Dendritic cell treated with granulocyte-macrophage colony-stimulating factor and Interleukin-4, amounts not matched to agents 40 ng/mL and 50 ng/mL, for 4 days (primary cell): ENCODE data around the gene SPATA32.

Experiments used
- H3K27ac Mint-ChIP-seq: one replicate; pipeline ENCODE4 v1.8.0; 2022; ENCODE audit warnings: mild to moderate bottlenecking, mixed read lengths
- H3K27me3 Mint-ChIP-seq: one replicate; pipeline ENCODE4 v1.8.0; 2022; ENCODE audit warnings: mild to moderate bottlenecking, mixed read lengths
- H3K36me3 Mint-ChIP-seq: one replicate; pipeline ENCODE4 v1.8.0; 2022; ENCODE audit warnings: low read depth, mixed read lengths
- H3K4me1 Mint-ChIP-seq: one replicate; pipeline ENCODE4 v1.8.0; 2022; ENCODE audit warnings: low read depth, mixed read lengths
- H3K4me3 Mint-ChIP-seq: one replicate; pipeline ENCODE4 v1.8.0; 2022; ENCODE audit warnings: mild to moderate bottlenecking, moderate library complexity, mixed read lengths
- H3K9me3 Mint-ChIP-seq: one replicate; pipeline ENCODE4 v1.8.0; 2022; ENCODE audit warnings: mixed read lengths
- intact Hi-C: fragments of 100-400 bp; cut with micrococcal nuclease; formaldehyde crosslinking; loops from one replicate; pipeline ENCODE4 v1.15.0; 2022

The SPATA32 gene

DNA sequence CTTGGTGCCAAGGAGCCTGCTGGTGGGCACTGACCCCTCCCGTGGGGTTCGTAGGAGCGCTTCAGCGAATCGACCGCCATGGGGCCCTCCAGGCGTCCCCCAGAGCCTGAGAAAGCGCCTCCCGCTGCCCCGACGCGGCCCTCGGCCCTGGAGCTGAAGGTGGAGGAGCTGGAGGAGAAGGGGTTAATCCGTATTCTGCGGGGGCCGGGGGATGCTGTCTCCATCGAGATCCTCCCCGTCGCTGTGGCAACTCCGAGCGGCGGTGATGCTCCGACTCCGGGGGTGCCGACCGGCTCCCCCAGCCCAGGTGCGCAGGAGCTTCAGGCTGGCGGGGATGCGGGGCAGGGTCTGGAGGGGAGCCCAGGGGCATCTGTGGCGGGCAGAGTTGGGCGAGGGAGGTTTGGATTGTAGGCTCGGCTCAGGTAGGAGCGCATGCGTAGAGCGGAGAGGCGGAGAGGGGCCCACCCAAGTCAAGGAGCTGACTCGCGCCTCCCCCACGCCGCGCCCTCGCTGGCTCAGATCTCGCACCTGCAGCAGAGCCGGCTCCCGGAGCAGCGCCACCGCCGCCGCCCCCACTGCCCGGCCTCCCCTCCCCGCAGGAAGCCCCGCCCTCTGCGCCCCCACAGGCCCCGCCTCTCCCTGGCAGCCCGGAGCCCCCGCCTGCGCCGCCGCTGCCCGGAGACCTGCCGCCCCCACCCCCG, 20.4 kb downstream of the SPATA32 start:
- Mint-ChIP-seq H3K27ac (no peak overlapping the region), H3K4me3 (no peak overlapping the region), H3K36me3 (peaks cover 100% of the 10 kb centered on the region), H3K27me3 (no peaks in the 10 kb centered on the region), H3K9me3 (no peaks in the 10 kb centered on the region), H3K4me1 (peaks cover 59% of the 10 kb centered on the region)
- intact Hi-C loops, result no loop called here

DNA sequence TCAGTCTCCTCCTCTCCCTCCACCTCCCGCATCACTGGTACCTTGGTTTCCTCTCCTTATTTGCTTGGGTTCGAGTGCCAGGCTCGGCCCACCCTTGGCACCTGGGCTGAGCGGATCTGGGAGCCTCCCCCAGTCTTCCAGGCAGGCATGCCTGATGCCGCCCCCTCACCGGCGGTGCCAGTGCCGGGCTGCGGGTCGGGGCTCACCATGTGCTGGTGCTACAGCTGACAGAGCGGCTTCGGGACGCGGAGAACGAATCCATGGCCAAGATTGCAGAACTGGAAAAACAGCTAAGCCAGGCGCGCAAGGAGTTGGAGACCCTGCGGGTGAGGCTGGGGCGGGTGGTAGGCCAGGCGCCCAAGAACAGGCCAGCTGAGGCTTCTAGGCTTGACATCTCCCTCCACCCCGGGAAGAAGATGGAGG, 21.0 kb downstream of the SPATA32 start:
- Mint-ChIP-seq H3K36me3 (peaks cover 100% of the 10 kb centered on the region), H3K4me1 (peaks cover 57% of the 10 kb centered on the region), H3K9me3 (no peaks in the 10 kb centered on the region), H3K27ac (no peak overlapping the region), H3K4me3 (no peak overlapping the region), H3K27me3 (no peaks in the 10 kb centered on the region)
- intact Hi-C loops, result no loop called here

DNA sequence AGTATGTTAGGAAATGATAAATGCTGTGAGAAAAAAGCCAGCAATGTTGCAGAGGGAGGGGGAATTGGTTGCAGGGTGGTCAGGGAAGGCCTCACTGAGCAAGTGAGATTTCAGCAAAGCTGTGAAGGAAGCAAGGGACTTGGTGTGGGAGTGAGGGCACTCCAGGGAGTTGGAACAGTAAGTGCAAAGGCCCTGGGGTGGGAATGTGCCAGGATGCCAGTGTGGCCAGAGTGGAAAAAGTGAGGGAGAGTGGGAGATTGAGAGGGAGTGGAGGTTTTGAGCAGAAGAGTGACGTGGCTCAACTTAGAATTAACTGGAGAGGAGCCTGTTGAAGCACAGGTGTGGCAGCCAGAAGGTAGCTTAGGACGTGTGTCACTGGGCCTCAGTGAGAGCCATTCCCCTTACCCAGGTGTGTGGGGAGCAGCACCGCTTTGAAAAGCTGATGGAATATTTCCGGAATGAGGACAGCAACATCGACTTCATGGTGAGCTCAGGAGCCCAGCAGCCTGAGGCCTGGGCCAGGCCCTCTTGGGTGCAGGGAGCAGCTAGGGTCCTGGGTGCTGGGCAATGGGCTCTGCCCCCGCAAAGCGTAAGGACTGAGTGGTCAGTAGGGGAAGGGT, 23.6 kb downstream of the SPATA32 start:
- Mint-ChIP-seq H3K27ac (peak overlapping the region; percentile 13), H3K36me3 (peaks cover 100% of the 10 kb centered on the region), H3K4me3 (no peak overlapping the region), H3K9me3 (no peaks in the 10 kb centered on the region), H3K27me3 (no peaks in the 10 kb centered on the region), H3K4me1 (peaks cover 60% of the 10 kb centered on the region)
- intact Hi-C loops, result no loop called here

DNA sequence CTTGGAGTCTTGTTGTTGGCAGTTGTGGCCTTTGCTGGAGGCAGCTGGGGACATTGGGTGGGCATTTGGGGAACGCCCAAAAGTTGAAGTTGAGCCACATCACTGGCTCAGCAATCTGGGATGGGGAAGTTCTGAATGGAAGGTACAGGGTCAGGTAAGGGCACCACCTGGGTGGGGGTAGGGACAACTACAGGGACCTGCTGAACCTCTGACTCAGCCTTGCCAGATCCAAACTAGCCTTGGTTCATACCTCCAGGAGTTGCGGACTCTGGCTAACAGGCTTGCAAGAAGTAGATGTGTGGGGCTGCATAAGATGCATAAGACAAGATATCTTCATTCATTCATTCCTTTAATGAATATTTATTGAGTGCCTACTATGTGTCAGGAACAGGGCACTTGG, 24.2 kb downstream of the SPATA32 start:
- Mint-ChIP-seq H3K4me1 (peaks cover 62% of the 10 kb centered on the region), H3K36me3 (peaks cover 100% of the 10 kb centered on the region), H3K27ac (peak overlapping the region; percentile 41), H3K27me3 (no peaks in the 10 kb centered on the region), H3K9me3 (no peaks in the 10 kb centered on the region), H3K4me3 (no peak overlapping the region)
- intact Hi-C loops, result no loop called here

DNA sequence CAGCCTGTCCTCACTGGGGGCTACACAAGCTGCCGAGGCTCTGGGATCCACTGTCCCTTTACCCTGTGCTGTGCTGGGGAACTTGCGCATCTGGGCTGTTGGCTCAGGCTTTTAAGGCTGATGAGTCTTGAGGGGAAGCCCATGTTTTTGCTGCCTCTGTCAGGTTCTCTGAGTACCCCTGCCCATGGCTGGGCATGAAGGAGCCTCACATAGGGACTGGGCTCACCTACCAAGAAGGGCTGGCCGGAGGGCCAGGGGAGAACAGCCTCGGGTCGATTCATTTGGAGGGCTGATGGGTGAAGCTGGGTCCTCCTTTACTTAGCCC, 25.6 kb downstream of the SPATA32 start:
- Mint-ChIP-seq H3K9me3 (no peaks in the 10 kb centered on the region), H3K4me3 (no peak overlapping the region), H3K27ac (peak overlapping the region; percentile 48), H3K4me1 (peaks cover 70% of the 10 kb centered on the region), H3K27me3 (no peaks in the 10 kb centered on the region), H3K36me3 (peaks cover 100% of the 10 kb centered on the region)
- intact Hi-C loops, result no loop called here

DNA sequence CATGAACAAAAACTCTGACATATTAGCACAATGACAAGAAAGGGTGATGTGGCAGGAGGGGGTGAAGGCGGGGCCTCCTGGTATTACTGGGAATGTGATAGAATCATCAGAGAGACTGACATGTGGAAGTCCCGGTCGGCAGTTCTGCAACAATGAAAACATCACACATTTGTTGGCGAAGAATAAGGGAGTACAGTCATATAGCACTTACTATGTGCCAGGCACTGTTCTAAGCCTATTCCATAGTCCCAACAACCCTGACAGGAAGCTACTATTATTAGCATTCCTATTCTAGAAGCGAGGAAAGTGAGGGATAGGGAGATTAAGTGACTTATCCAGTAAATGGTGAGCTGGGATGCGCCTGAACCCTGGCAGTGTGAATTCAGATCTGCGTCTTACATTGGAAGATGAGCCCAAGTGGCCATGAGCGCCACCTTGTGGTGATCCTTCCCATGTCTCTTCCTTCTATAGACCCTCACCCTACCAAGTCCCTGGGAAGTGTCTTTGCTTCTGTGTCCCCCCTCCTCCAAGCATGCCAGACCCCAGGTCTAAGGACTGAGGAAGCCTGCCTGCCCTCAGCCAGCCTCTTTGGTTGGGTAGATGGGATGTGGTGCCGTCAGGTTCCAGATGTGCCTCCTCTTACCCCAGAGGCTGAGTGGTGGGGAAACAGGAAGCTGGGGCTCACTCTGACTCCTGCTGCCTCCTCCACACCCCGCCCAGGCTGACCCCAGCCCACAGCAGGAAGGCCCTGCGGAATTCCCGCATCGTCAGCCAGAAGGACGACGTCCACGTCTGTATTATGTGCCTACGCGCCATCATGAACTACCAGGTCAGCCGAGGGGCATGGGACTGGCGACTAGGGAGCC, 26.2 kb downstream of the SPATA32 start:
- intact Hi-C loops, result loop anchor here (1.0 kb wide), 1 partner anchor 16 kb away; no protein-coding TSS in a partner anchor
- H3K27ac Mint-ChIP-seq, result peak overlapping the region; percentile 48
- peaks cover 100% of the 10 kb centered on the region for H3K36me3 Mint-ChIP-seq
- peaks cover 76% of the 10 kb centered on the region for H3K4me1 Mint-ChIP-seq
- H3K4me3 Mint-ChIP-seq, result no peak overlapping the region
- H3K9me3 Mint-ChIP-seq, result no peaks in the 10 kb centered on the region
- H3K27me3 Mint-ChIP-seq, result no peaks in the 10 kb centered on the region

DNA sequence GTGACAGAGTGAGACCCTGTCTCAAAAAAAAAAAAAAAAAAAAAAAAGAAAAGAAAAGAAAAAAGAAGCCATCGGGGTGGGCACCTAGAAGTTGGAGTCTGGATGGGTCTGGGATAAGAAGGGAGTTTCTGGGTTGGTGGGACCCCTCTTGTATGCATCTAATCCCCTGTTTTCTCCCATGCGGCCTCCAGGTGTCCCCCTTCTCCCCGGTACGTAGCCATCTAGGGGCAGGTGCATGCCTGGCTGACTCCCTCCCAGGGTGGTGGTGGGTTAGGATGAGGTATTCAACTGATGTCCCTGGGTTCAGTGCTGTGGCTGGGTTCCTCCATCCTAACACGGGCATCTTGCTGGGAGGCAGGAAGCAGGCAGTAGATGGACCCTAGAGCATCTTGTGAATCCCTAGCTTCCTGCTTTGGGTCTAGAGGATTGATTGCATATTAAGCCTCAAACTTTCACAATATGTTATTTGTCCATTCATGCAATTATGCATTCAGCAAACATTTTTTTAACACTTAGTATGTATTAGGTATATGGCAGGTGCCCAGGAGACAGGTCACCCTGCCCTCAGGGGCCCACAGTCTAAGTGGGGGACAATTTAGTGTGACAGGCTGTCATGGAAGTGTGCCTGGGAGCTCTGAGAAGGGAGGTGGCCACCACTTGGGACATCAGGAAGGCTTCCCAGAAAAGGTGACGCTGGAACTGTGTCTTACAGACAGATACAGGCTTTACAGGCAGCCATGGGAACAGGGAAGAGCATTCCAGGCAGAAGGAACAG, 27.1 kb downstream of the SPATA32 start:
- Mint-ChIP-seq H3K27me3 (no peaks in the 10 kb centered on the region), H3K4me1 (peaks cover 84% of the 10 kb centered on the region), H3K27ac (peak overlapping the region; percentile 48), H3K4me3 (no peak overlapping the region), H3K9me3 (no peaks in the 10 kb centered on the region), H3K36me3 (peaks cover 100% of the 10 kb centered on the region)
- intact Hi-C loops, result loop anchor here (1.0 kb wide), 1 partner anchor 16 kb away; no protein-coding TSS in a partner anchor

DNA sequence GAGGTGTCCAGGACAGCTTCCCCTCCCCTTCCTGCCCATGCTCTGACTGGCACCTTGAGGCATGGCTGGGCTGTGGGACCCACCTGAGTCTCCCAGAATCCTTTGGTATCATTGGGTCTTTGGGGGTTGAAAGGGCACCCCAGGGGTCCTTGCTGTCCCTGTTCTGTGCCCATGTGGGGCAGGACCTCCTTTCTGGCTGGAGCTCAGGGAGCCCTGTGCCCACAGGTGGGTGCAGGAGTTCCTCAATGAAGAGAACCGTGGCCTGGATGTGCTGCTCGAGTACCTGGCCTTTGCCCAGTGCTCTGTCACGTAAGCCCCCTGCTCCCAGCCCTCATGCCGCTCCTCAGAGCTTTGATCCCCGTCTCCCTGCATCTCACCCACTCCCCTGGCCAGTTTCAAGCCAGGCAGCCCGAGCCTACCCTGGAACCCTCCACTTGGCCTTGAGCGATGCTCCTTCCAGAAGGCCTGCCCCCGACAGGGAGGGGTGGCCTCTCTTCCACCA, 28.4 kb downstream of the SPATA32 start:
- intact Hi-C loops, result no loop called here
- peak overlapping the region; percentile 26 for H3K27ac Mint-ChIP-seq
- peaks cover 94% of the 10 kb centered on the region for H3K36me3 Mint-ChIP-seq
- H3K9me3 Mint-ChIP-seq, result no peaks in the 10 kb centered on the region
- H3K4me1 Mint-ChIP-seq, result peaks cover 88% of the 10 kb centered on the region
- H3K27me3 Mint-ChIP-seq, result no peaks in the 10 kb centered on the region
- no peak overlapping the region for H3K4me3 Mint-ChIP-seq

DNA sequence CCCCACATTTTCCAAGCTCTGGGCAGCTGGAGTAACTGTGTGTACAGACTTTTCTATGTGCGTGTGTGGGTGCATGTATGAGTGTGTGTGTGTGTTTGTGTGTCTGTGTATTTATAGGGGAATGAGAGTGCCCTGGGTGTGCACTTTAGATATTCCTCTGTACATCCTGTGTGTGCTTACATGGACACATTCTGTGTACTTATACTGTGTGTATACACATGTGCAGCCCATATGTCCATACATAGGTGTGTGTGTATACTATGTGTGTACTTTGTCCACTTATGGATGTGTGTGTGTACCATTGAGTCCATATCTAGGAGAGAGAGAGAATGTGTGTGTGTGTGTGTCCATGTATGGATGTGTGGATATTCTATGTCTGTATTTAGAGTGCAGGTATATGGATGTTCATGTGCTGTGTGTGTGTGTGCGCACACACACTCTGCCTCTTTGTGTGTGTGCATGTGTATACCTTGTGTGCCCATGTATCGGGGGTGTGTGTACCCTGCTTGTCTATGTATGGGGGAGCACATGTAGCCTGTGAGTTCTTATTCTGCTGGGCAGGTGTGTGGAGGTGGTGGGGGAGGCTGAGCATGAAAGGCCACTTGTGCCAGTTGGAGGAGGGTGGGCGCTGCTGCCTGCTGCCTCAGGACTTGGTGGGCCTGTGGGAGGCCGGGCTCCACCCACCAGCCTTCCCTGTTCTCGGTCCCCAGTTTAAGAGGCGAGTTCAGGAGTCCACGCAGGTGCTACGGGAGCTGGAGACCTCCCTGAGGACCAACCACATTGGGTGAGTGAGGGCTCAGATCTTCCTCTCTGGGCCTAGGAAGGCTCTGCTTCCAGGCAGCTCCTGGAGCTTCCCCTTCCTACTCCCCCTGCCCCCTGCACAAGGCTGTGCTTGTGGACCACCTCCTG, 29.1 kb downstream of the SPATA32 start:
- intact Hi-C loops, result no loop called here
- no peaks in the 10 kb centered on the region for H3K9me3 Mint-ChIP-seq
- no peak overlapping the region for H3K4me3 Mint-ChIP-seq
- no peaks in the 10 kb centered on the region for H3K27me3 Mint-ChIP-seq
- peaks cover 88% of the 10 kb centered on the region for H3K4me1 Mint-ChIP-seq
- H3K27ac Mint-ChIP-seq, result peak overlapping the region; percentile 97
- H3K36me3 Mint-ChIP-seq, result peaks cover 87% of the 10 kb centered on the region

DNA sequence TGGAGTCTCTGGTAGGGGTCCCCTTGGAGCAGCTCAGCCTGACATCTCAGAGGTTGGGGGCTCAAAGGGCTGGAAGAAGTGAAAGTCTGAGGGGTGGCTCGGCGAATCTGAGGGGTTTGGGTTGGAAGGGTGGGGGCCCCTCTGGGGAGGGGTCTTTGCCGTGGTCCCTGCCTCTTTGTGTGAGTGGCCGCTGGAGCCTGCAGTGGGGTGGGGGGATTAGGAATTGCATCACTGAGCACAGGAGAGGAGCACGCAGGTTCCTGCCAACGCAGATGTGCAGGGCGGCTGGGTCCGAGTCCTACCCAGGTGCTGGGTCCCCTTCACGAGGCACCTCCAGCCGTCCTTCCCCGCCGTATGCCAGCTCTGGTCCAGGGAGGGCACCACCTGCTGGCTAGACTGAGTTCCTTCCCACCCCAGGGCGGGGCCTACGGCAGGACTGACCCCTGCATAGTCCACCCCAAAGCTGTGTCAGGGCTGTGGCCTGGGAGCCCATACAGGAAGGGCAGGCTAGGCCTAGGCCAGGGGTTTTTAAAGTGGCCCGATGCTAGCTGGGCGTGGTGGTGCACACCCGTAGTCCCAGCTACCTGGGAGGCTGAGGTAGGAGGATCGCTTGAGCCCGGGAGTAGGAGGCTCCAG, 30.3 kb downstream of the SPATA32 start:
- H3K9me3 Mint-ChIP-seq, result no peaks in the 10 kb centered on the region
- H3K36me3 Mint-ChIP-seq, result peaks cover 79% of the 10 kb centered on the region
- H3K4me1 Mint-ChIP-seq, result peaks cover 92% of the 10 kb centered on the region
- H3K4me3 Mint-ChIP-seq, result peak overlapping the region; percentile 47
- no peaks in the 10 kb centered on the region for H3K27me3 Mint-ChIP-seq
- peak overlapping the region; percentile 97 for H3K27ac Mint-ChIP-seq
- intact Hi-C loops, result no loop called here

DNA sequence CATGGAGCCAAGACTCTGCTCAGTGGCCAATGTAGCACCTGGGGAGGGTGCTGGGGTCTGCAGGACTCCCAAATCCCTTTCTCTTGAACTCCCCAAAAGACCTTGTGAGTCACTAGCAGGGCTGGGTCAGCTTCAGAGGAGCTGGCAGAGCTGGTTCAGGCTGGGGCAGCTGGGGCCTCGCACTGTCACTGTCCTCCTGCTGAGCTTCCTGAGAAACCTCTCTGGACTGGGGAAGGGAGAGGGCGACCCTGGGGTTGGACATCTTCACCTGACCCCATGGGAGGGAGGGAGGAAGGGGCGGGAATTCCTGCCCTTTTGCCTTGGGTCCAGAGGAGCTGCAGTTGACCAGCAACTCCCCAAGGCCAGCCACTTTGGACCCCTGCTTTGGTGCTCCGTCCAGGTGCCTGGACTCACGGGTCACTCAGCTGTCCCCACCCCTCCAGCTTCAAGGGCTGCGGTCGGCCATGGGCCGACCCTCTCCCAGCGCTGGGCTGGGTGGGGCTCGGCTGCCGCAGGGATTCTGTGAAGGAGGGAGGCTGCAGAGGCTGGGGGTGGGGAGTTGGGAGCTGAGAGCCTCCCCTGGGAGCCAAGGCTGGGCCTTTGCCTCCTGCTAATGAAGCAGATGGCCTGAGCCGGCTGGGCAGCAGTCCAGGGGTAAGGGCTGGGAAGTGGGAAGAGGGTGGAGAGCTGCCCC, 31.0 kb downstream of the SPATA32 start:
- Mint-ChIP-seq H3K9me3 (no peaks in the 10 kb centered on the region), H3K36me3 (peaks cover 77% of the 10 kb centered on the region), H3K27me3 (no peaks in the 10 kb centered on the region), H3K27ac (peak overlapping the region; percentile 97), H3K4me3 (peak overlapping the region; percentile 47), H3K4me1 (peaks cover 96% of the 10 kb centered on the region)
- intact Hi-C loops, result no loop called here

DNA sequence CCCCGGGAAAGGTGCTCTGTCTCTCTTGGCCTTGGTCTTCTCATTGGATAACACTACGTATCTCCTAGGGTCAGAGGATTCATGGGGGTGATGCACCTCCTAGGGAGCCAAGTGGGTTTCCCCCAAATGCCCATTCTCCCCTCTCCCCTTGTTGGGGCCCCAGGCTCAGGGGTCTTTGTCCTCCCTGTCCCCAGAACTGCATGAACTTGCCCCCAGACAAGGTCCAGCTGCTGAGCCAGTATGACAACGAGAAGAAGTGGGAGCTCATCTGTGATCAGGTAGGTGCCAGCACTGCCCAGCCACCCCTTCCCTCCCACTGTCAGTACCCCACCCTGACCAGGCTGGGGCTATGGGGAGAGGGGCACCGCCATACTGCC, 31.5 kb downstream of the SPATA32 start:
- Mint-ChIP-seq H3K27ac (peak overlapping the region; percentile 97), H3K36me3 (peaks cover 74% of the 10 kb centered on the region)

More for the DNA sequence above, 31.5 kb downstream of the SPATA32 start:
- Mint-ChIP-seq H3K9me3 (no peaks in the 10 kb centered on the region), H3K27me3 (no peaks in the 10 kb centered on the region), H3K4me1 (peaks cover 96% of the 10 kb centered on the region), H3K4me3 (peak overlapping the region; percentile 93)
- intact Hi-C loops, result no loop called here
